T follicular helper cell (primary cell): ENCODE results near the gene OR4N2.
"Not testable (repeated sequence)": the region's sequence is repeated elsewhere in the genome, so short reads cannot be mapped to it uniquely, and the experiment has no call there.

Experiments used
- DNase-seq: peaks from one replicate; pipeline ENCODE4 v3.0.0-alpha.2; 2020; ENCODE audit warnings: low read depth
- total RNA-seq, 2 experiments: gene quantifications; one replicate each; lab custom pipeline; 2026; lab: John Stamatoyannopoulos, UW

OR4N2 gene, protein sequence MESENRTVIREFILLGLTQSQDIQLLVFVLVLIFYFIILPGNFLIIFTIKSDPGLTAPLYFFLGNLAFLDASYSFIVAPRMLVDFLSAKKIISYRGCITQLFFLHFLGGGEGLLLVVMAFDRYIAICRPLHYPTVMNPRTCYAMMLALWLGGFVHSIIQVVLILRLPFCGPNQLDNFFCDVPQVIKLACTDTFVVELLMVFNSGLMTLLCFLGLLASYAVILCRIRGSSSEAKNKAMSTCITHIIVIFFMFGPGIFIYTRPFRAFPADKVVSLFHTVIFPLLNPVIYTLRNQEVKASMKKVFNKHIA
- 0 reads per million in 2 experiments for total RNA-seq

- DNase-seq = not testable (repeated sequence)
These were observed at the start of gene OR4N2 for GRCh38 chr14:19803470-19803869. Gene OR4N2 (plus strand): TSS chr14:19803770. CDS start chr14:19827449, 23,679 bp downstream.

DNA sequence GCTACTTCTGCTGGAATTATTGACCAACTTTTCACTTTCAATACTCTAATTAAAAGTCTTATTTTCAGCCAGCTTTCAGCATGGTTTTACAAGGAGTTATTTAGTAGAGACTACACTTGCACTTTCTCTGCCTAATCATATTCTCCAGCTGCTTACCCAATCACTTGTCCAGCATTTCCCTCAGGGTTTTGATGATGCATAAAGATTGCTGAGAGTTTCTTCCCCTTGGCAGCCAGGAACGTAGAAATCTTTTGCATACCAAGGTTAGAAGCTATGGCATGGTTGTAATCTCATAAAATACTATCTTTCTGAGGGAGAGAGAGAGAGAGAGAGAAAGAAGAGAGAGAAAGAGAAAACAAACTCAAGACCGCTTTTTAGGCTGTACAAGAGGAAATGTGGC lies 49.4 kb upstream of the OR4N2 start:
- no peak for DNase-seq

DNA sequence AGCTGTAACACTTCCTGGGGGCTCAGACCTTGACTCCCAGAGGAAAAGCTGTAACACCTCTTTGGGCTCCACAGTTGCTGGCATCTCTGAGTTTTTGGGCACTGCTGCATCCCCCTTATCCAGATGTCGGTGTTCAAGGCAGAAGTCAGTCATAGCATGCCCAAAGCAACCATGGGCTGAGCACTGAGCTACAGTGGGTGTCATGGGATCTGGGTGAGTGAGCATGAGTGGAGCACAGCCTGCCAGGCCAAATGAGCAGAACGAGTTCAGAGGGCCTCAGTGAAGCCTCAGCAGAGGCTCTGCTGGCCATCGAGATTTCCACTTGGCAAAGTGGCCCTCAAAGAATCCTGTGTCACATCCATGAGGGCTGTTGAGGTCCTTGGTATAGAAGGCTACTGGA lies 32.1 kb upstream of the OR4N2 start:
- not testable (repeated sequence) for DNase-seq

- DNase-seq = no peak
These were observed 31.6 kb upstream of the OR4N2 start for GRCh38 chr14:19771895-19772430.

- DNase-seq = not testable (repeated sequence)
These were observed 31.1 kb upstream of the OR4N2 start for GRCh38 chr14:19772454-19772853.

DNA sequence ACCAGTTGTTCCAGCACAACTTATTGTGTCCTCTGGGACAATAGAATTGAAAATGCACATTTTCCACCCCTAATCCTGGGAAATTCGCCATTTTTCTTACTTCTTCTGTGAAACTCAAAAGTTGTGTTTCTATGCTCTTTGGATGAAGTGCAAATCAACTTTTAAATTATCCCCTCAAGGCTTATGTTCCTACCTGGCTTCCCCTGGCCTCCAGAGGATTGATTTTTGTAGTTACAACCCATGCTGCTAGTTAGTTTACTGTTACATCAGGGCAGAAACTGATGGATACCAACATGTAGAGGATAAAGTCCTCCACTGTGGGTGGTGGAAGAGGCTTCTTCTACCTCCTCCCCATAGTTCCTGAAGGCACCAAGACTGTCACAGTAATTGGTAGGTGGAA lies 30.4 kb upstream of the OR4N2 start, which contains the start of gene OR4M1:
Gene OR4M1 (plus strand): TSS at position 301 of the 400 bp plus-strand sequence. CDS start 6,819 bp downstream, outside the sequence.
- not testable (repeated sequence) for DNase-seq

DNA sequence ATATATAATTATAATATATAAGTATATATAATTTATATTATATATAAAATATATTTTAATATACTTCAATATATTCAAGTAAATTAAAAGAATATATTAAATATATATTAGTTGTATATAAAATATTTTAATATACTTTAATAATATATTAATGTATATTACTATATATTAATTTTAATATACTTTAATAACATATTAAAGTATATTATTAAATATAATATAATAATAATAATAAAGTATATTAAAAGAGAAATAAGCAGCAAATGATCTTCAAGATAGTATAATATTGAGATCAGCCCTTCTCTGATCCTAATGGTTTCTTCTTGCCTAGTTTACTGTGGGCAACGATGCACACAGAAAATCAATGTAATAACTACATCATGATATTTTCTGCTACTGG lies 28.0 kb upstream of the OR4N2 start:
- DNase-seq = no peak

DNA sequence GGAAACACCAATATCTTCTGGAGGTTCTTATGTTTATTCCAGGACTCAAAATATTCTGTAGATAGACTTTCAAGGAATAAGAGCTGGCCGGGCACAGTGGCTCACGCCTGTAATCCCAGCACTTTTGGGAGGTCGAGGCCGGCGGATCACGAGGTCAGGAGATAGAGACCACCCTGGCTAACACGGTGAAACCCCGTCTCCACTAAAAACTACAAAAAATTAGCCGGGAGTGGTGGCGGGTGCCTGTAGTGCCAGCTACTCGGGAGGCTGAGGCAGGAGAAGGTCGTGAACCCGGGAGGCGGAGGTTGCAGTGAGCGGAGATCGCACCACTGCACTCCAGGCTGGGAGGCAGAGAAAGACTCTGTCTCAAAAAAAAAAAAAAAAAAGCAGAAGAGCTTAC lies 17.7 kb upstream of the OR4N2 start:
- DNase-seq = not testable (repeated sequence)

DNA sequence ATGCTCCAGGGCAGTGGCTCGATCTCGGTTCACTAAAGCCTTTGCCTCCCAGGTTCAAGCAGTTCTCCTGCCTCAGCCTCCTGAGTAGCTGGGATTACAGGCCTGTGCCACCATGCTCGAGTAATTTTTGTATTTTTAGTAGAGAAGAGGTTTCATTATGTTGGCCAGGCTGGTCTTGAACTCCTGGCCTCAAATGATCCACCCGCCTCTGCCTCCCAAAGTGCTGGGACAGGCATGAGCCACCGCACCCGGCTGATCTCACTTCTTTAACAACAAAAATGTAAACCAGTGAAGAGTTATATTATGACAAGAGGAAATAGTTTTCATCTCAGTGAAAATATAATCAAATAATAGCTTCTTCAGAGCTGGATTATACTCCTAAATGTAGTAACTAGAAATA lies 16.3 kb upstream of the OR4N2 start:
- DNase-seq = not testable (repeated sequence)

- DNase-seq = not testable (repeated sequence)
These were observed 15.4 kb upstream of the OR4N2 start for GRCh38 chr14:19788150-19788549.

GRCh38 chr14:19796520-19797108 lies 7.0 kb upstream of the OR4N2 start:
- DNase-seq = not testable (repeated sequence)

GRCh38 chr14:19799880-19800279 lies 3.7 kb upstream of the OR4N2 start:
- no peak for DNase-seq

GRCh38 chr14:19800282-19801117 lies 3.1 kb upstream of the OR4N2 start:
- DNase-seq = no peak

GRCh38 chr14:19801118-19801464 lies 2.5 kb upstream of the OR4N2 start:
- no peak for DNase-seq

DNA sequence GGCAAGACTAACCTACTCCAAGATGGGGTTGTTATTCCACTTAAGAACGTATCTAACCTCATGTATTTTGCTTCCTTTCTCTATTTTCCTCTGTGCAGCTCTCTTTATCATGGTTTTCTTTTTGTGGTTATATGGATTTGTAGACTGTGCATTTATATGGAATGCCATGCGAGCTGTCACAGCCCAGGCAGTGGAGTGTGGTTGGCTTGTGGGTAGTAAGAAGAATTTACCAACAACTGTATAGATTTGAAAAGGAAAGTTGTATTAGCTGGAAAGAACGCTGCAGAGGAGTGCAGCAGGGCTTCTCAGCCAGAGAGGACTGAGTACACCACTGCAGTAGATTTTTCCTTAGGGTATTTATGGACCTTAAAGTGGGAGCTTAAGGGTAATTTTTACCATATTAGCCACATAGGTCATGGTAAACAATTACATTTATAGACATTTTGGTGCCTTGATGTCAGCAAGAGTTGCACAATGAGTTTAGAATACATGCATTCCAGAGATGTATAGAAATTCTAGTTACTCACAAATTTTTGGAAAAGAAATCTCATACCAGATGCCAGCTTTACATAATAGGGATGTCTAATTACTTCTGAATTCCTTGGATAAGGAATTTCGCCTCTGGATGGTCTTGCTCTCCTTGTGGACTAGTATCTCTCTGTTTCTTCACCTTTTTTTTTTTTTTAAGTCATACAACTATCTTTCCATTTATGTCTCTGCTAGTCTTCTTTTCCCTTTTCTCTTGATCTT lies 9.8 kb downstream of the OR4N2 start:
- DNase-seq = not testable (repeated sequence)

GRCh38 chr14:19819879-19820278 lies 16.3 kb downstream of the OR4N2 start:
- DNase-seq = not testable (repeated sequence)

- DNase-seq = not testable (repeated sequence)
These were observed 17.4 kb downstream of the OR4N2 start for GRCh38 chr14:19821016-19821415.

DNA sequence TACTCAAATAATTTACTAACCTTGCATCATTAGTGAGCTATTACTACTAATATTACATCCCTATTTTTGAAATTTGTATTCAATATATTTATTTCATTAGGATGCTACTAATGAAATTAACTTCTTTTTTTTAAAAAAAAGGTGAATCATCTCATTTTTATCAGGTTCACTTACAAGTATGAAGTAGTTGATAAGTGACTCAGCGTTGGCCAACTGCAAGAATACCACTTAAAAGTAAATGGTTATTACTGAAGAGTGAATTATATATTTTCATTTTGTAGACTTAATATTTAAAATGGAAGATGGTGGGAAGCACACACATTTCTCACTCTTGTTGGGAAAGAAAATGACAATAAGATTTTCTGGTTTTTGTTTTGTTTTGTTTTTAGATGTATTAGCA lies 19.6 kb downstream of the OR4N2 start:
- DNase-seq = no peak

DNA sequence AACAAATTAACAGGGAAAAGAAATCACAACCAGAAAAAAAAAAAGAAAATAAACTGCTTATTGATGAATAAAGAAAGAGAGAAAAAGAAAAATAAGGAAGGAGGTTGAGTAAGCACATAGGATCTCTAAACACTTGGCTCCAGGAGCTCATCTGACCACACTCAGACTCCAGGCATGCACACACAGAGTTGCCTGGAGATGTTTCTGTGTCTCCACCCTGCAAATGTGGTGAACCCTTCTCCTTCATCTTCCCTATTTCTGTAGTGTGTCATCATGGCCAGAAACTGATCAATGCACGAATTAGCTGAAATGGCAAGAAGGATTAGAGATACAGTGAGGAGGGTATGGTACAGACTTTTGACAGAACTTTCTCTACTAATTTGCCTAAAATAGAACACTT lies 20.2 kb downstream of the OR4N2 start:
- no peak for DNase-seq

DNA sequence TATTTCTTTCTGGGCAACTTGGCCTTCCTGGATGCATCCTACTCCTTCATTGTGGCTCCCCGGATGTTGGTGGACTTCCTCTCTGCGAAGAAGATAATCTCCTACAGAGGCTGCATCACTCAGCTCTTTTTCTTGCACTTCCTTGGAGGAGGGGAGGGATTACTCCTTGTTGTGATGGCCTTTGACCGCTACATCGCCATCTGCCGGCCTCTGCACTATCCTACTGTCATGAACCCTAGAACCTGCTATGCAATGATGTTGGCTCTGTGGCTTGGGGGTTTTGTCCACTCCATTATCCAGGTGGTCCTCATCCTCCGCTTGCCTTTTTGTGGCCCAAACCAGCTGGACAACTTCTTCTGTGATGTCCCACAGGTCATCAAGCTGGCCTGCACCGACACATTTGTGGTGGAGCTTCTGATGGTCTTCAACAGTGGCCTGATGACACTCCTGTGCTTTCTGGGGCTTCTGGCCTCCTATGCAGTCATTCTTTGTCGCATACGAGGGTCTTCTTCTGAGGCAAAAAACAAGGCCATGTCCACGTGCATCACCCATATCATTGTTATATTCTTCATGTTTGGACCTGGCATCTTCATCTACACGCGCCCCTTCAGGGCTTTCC lies 24.2 kb downstream of the OR4N2 start:
- not testable (repeated sequence) for DNase-seq

DNA sequence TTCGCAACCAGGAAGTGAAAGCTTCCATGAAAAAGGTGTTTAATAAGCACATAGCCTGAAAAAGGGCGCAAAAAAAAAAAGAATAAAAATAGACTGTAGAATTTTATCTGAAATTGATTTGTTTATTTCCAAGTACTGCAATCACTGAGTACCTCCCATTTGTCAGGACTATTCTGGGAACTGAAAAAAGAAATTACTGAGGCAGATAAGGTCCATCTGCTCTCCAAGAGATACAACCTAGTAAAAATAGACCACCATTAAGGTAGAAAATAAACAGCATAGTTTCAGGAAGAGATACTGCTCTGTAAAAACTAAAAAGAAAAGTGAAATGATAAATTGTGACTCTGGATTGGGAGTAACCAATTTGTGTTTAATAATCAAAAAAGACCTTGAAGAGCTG lies 24.7 kb downstream of the OR4N2 start:
- DNase-seq = no peak
